HG03457 (cell line): ENCODE results near the gene HSBP1L1.
"Not testable (repeated sequence)": the region's sequence is repeated elsewhere in the genome, so short reads cannot be mapped to it uniquely, and the experiment has no call there.

Experiments
- ATAC-seq: cut with Tn5 transposase; IDR thresholded peaks from one replicate; pipeline ENCODE4 v1.9.1; 2021; ENCODE audit warnings: moderate number of reproducible peaks; ENCODE audit not compliant: unreplicated experiment

Gene HSBP1L1

GRCh38 chr18:79983253-79983652 is 18.8 kb downstream of the HSBP1L1 start:
- no peak for ATAC-seq

- ATAC-seq = no peak
These were observed 19.4 kb downstream of the HSBP1L1 start for GRCh38 chr18:79983793-79984192.

- ATAC-seq = no peak
These were observed 20.7 kb downstream of the HSBP1L1 start for GRCh38 chr18:79985172-79985571.

DNA sequence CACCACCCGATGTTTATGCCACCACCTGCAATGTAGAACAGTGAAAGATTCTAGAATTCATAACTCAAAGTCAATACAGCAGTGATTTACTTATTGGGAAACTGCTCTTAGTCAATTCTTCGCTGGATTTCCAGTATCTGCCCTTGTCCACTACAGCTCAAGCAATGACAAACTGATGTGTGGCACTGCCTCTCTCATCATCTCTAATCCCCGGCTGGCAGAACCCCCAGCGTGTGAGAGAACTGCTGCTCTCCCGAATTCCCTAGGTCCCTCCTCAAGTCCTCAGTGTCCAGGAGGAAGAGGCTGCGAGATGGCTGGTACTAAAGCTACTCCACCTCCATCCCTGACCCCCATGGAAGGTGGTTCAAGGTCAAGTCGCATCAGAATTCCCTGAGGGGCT is 22.3 kb downstream of the HSBP1L1 start:
- ATAC-seq = no peak

GRCh38 chr18:79987566-79987965 is 23.1 kb downstream of the HSBP1L1 start:
- ATAC-seq = no peak

DNA sequence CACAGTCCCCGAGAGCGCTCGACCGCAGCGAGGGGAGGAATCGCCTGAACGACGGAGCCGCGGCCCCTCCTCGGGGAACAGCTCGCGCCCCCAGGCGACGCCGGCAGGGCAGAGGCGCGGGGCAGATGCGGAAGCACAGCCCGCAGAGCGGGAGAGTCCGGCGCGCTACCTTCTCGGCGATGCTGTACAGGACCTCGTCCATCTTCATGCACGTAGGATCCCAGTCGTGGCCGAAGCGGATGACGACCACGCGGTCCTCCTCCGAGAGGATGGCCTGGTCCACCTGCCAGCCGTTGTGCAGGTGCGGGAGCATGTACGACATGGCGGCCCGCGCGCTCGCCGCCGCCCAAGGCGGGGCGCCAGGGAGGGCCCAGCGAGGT is 23.6 kb downstream of the HSBP1L1 start:
- ATAC-seq = peak; percentile 42

GRCh38 chr18:79988451-79989194 is 24.2 kb downstream of the HSBP1L1 start, which contains the start of gene TXNL4A:
Gene TXNL4A, minus strand, starts transcription at chr18:79988563. Its CDS starts 171 bp downstream, at chr18:79988392.
- peak; percentile 97 for ATAC-seq

DNA sequence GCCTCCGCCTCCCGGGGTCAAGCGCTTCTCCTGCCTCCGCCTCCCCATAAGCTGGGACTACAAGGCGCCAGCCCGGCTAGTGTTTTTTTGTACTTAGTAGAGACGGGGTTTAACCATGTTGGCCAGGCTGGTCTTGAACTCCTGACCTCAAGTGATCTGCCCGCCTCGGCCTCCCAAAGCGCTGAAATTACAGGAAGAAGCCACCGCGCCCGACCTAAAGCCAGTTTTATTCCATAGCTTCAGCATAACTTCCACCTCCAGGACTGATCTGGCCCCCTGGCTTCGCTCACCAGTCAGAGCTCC is 24.7 kb downstream of the HSBP1L1 start:
- ATAC-seq = no peak

DNA sequence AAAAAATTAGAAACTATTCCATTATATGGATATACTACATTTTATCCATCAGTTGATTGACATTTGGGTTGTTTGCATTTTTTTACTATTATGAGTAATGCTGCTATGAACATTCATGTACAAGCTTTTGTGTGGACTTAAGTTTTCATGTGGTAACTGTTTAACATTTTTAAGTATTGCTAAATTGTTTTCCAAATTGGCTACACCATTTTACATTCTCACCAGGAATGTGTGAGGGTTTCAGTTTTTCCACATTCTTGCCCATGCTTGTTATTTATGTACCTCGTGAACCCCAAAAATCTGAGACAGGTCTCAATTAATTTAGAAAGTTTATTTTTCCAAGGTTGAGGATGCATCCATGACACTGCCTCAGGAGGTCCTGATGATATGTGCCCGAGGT is 27.1 kb downstream of the HSBP1L1 start:
- ATAC-seq = no peak

- not testable (repeated sequence) for ATAC-seq
These were observed 35.3 kb downstream of the HSBP1L1 start for GRCh38 chr18:79999701-80000100.

GRCh38 chr18:80000877-80001276 is 36.4 kb downstream of the HSBP1L1 start:
- no peak for ATAC-seq

- no peak for ATAC-seq
These were observed 38.0 kb downstream of the HSBP1L1 start for GRCh38 chr18:80002468-80002867.

DNA sequence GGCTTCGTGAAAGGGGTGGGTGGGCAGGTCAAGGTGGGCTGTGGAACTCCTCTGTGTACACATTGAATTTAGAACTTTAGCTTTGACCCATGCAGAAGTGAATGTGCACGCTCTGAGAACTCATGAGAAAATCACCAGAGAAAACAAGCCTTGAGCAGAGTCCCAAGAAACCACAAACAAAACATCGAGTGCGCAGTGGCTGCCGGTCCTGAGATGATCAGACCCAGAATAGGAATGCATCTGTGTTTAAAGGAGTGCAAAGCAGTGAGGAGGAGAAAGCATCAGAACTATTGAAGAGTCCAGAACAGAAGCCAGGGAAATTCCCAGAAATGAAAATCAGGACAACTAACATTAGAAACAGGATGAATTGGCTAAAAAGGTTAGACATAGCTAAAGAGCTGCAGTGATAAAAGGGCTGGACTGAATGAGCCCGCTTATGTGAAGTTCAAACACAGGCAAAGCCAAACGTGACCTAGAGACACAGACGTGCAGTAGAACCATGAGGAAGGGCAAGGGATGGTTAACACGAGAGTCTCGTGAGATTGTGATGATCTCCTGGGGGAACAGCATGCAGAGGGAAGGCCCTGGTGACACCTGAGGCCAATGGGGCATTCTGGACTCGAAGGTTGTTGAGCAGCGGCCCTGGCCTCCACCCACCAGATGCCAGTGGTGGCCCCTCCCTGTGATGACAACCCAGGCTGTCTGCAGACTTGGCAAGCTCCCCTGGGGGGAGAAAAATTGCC is 40.3 kb downstream of the HSBP1L1 start:
- ATAC-seq = no peak

GRCh38 chr18:80006724-80007123 is 42.3 kb downstream of the HSBP1L1 start:
- ATAC-seq = no peak

DNA sequence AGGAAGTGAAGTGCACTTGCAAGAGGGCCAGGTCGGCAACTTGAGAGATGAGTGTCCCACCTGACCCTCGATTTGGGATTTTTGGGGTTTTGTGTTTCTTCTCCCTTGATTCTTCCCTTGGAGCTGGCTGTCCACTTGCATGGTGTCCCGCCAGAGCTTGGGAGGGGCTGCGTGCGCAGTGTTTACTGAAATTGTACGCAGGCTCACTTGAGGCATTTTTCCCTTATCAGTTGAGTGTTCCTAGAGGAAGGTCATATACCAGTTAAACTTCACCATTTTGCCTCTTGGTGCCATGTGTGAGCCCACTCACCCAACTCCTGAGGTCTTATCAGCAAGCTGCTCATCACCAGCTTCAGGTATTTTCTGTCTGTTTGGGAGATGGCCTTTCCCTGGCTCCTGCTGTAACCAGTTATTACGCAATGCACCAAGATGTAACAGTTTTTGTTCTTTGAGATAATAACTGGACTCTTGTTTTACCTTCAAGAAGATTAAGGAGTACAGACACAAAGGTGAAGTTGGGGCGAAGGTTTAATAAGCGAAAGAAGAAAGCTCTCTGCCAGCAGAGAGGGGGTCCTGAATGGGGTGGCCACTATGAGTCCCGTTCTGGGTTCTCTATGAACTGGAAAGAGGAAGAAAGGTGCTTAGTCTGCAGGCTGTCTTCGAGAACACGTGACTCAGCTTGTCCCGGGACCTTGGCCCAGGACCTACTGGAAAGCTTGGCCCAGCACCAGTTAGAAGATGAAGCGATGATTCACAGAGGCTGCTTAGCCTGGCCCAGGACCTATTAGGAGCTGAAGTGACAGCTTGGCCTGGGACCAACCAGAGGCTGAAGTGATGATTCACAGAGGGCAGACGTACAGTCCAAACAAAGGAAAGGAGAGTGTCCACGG is 45.5 kb downstream of the HSBP1L1 start:
- ATAC-seq = no peak

DNA sequence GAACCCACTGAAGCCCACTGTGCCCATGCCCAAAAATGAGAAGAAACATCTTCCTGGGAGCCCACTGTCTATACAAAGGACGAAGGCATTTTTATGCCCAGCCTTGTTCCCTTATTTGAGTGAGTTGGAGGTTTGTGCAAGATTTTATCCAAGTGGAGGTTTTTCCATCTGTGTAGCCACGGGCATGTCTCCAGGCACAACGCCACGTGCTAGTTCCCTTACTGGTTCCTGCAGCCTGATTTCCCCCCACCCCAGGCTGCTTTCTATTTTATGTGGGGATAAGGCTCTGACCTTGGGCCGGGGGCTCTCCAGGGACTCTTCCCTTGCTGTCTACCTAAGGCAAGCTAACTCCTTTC is 46.1 kb downstream of the HSBP1L1 start:
- no peak for ATAC-seq

DNA sequence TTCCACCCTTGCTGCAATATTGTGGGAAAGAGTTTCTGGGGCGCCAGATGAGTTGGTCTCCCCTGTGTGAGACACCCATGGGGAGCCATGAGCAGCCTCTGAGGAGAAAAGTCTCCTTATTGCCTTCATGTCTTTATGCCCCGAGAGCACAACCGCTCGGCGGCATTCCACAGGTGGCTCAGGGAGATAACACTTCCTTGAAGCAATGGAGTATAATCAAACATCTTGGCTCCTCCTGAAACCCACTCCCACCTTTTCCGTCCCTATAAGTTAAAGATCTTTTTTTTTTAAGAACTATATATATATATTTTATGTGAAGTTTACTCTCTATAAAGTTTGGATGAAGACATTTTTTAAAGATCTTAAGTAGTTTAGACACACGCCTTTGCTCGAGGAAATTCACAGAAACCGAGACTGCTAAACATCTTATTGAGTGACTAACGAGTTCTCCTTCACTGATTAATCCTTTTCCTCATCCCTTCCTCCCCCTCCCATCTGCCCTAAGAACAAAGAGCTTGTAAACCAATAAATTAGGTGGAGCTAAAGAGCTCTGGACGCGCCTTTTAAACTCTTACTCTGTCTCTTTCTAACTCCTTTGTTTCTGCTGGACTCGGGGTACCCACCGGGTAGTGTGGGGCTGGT is 47.2 kb downstream of the HSBP1L1 start:
- not testable (repeated sequence) for ATAC-seq

GRCh38 chr18:80012714-80013113 is 48.3 kb downstream of the HSBP1L1 start:
- no peak for ATAC-seq
